Ureter (tissue), 1 donor: ENCODE measurements around the gene EHD2. TPM values are rescaled to one million over a fixed set of nuclear protein-coding genes. Genes with fewer than 3 reads are reported as not detected.
A peak's percentile ranks its signal among the peaks of the same experiment; 100 is the strongest.
"Not testable (repeated sequence)": the region's sequence is repeated elsewhere in the genome, so short reads cannot be mapped to it uniquely, and the experiment has no call there.

ENCODE experiments used
- DNase-seq: peaks from one replicate; pipeline ENCODE4 v3.0.0-alpha.2; 2020; ENCODE audit warnings: low spot score
- total RNA-seq: library from RNA; stranded (reverse); gene quantifications from one replicate; pipeline ENCODE4 v1.2.4, GENCODE V29; 2023
- donor health status: DM: yes; HTN: yes; CAD: no.

The EHD2 gene
- total RNA-seq, 1 donor from 2014 or later, result 126 TPM

DNA sequence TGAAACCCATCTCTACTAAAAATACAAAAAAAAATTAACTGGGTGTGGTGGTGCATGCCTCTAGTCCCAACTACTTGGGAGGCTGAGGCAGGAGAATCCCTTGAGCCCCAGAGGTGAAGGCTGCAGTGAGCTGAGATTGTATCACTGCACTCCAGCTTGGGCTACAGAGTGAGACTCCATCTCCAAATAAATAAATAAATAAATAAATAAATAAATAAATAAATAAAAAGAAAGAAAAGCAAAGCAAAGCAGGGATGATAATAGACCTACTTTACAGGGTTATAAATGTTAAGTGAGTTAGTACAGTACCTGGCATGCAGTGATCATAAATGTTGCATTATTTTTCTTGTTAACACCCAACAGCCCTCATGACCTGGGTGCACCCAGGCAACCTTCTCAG lies 1.6 kb downstream of the EHD2 start:
- not testable (repeated sequence) for DNase-seq

DNA sequence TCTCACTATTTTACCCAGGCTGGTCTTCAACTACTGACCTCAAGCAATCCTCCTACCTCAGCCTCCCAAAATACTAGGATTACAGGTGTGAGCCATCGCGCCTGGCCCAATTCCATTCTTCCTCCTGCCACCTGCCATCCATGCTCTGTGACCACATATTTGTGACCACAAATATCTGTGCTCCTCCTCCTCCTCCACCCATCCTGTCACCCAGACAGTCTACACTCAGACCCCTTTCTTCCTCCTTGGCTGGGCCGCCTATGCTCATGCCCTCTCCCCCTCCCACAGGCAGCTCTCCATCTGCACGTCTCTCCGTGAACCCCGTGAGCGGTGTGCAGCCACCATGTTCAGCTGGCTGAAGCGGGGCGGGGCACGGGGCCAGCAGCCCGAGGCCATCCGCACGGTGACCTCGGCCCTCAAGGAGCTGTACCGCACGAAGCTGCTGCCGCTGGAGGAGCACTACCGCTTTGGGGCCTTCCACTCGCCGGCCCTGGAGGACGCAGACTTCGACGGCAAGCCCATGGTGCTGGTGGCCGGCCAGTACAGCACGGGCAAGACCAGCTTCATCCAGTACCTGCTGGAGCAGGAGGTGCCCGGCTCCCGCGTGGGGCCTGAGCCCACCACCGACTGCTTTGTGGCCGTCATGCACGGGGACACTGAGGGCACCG lies 3.2 kb downstream of the EHD2 start:
- DNase-seq, result no peak

DNA sequence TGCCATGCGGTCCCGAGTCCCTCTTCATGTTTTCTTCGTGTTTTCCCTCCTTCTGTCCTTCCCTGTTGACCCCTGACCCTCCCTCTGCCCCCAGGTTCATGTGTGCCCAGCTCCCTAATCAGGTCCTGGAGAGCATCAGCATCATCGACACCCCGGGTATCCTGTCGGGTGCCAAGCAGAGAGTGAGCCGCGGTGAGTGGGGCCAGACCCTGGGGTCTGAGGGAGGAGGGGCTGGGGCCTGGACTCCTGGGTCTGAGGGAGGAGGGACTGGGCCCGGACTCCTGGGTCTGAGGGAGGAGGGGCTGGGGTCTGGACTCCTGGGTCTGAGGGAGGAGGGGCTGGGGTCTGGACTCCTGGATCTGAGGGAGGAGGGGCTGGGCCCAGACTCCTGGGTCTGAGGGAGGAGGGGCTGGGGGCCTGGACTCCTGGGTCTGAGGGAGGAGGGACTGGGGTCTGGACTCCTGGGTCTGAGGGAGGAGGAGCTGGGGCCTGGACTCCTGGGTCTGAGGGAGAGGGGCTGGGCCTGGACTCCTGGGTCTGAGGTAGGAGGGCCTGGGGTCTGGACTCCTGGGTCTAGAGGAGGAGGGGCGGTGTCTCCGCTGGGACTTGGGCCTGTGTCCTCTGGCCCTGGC lies 5.3 kb downstream of the EHD2 start:
- DNase-seq, result not testable (repeated sequence)

GRCh38 chr19:47719047-47719859 lies 6.0 kb downstream of the EHD2 start:
- DNase-seq, result peak; percentile 88

DNA sequence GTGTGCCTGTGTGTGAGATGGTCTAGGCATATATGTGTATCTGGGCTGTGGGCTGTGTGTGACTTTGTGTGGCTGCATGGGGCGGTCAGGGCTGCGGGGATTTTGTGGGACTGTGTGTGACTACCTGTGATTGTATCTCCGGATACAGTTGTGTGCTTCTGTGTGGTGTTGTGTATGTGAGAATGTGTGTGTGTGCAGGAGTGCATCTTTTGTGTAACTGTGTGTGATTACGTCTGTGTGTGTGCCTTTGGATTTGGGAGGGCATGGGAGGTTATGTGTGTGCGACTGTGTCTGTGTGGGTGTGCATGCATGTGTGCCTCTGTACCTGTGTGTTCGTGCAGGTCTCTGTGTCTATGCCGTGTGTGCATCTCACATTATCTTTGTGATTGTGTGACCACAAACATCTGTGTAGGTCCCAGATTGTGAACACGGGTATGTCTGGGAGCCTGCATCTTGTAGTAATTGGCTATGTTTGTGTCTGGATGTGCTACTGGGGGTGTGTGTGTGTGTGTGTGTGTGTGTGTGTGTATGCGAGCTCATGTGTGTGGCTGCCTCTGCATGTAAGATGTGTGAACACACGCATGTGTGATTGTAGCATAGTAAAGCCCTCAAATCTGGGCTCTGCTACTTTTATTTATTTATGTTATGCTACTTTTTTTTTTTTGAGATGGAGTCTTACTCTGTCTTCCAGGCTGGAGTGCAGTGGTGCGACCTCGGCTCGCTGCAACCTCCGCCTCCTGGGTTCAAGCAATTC lies 7.6 kb downstream of the EHD2 start:
- no peak for DNase-seq

DNA sequence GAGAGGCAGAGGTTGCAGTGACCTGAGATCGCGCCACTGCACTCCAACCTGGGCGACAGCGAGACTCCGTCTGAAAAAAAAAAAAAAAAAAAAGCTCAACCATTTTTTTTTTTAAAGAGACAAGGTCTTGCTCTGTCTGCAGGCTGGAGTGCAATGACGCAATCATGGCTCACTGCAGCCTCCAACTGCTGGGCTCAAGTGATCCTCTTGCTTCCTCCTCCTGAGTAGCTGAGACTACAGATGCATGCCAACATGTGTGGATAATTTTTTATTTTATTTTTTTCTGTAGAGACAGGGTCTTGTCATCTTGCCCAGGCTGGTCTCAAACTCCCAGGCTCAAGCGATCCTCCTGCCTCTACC lies 10.3 kb downstream of the EHD2 start:
- DNase-seq, result no peak

- DNase-seq, result peak; percentile 80
Measured at GRCh38 chr19:47725759-47726401, 12.7 kb downstream of the EHD2 start.

DNA sequence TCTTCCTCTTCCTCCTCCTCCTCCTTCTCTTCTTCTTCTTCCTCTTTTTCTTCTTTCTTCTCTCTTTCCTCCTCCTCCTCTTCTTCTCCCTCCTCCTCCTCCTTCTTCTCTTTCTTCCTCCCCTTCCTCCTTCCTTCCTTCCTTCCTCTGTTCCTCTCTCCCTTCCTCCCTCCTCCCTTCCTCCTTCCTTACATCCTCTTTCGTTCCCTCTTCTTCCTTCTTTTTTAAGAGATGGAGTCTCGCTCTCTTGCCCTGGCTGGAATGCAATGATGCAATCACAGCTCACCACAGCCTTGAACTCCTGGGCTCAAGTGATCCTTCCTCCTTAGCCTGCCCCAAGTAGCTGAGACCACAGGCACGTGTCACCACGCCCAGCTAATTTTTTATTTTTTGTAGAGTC lies 13.2 kb downstream of the EHD2 start:
- no peak for DNase-seq

DNA sequence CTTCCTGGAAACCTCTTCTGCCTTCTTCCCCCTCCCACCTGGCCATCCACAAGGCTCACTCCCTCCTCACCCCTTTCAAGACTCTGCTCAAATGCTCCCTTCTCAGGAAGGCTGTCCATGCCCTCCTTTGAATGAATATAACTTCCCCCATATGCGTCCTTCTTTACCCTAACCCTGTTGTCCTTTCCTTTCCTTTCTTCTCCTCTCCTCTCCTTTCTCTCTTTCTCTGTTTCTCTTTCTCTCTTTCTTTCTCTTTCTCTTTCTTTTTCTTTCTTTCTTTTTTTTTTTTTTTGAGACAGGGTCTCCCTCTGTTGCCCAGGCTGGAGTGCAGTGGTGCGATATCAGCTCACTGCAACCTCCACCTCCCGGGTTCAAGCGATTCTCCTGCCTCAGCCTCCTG lies 15.1 kb downstream of the EHD2 start:
- not testable (repeated sequence) for DNase-seq

DNA sequence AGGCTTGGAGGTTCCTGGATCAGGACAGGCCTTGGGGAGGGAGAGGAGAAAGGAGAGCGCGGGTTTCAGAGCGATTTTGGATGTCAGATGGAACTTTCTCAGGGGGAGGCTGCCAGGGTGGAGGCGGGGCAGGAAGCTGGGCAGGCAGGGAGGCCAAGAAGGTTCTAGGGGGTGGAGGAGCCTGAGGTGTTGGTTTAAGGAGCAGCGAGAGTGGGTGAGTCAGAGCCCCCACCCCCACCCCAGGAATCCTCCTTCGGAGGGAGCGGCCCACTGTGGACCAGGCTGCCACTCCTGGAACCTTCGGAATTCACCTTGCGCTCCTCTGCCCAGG lies 16.2 kb downstream of the EHD2 start:
- DNase-seq, result peak; percentile 80

GRCh38 chr19:47729799-47730520 lies 16.7 kb downstream of the EHD2 start:
- peak; percentile 74 for DNase-seq

DNA sequence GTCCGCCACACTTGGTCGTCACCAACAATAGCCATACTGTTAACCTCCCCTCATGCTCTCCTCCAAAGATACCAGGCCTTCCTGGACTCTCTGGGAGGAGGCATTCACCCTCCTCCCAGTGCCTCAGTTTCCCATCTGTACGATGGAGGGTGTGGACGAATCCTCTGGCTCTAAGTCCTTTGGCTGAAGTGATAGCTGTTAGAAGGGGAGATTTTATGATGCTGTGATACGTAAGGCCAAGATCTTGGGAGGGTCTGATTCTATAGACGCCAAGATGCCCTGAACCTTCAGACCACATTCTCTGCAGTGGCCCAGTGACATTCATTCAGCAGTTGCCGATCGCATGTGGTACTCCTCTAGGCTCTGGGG lies 17.3 kb downstream of the EHD2 start:
- DNase-seq, result no peak

DNA sequence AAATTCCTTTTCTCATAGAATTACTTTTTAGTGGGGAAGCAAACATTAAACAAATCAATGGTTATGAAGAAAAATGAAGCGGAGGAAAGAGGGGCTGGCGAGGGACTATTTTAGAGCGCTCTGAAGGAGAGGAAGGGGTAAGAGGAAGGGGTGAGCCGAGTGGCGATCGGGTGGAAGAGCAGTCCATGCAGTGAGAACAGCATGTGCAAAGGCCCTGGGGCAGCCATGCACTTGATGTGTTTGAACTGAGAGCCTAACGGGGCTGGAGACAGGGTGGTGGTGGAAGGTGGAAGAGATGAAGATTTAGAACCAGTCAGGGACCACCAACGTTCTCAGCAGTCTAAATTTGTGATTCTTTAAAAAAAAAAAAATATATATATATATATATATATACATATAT lies 17.7 kb downstream of the EHD2 start:
- DNase-seq, result no peak

DNA sequence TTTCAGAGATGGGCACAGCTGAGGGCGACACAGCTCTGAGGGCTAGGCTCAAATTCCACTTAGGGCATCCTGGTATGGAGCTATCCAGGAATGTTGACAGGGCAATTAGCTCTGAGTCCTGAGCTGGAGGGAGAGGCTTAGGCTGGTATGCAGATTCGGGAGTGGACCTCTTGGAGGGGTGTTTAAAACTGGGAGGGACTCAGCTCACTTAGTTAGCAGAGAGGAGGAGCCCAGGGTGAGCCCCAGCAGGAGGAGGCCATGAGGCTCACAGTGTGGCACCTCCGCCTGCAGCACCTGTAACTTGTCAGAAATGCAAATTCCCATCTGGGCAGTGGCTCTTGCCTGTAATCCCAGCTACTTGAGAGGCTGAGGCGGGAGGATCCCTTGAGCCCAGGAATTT lies 21.9 kb downstream of the EHD2 start:
- DNase-seq, result no peak

DNA sequence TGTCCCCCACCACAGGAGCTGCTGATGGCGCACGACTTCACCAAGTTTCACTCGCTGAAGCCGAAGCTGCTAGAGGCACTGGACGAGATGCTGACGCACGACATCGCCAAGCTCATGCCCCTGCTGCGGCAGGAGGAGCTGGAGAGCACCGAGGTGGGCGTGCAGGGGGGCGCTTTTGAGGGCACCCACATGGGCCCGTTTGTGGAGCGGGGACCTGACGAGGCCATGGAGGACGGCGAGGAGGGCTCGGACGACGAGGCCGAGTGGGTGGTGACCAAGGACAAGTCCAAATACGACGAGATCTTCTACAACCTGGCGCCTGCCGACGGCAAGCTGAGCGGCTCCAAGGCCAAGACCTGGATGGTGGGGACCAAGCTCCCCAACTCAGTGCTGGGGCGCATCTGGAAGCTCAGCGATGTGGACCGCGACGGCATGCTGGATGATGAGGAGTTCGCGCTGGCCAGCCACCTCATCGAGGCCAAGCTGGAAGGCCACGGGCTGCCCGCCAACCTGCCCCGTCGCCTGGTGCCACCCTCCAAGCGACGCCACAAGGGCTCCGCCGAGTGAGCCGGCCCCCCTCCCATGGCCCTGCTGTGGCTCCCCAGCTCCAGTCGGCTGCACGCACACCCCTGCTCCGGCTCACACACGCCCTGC lies 27.8 kb downstream of the EHD2 start:
- DNase-seq, result no peak

DNA sequence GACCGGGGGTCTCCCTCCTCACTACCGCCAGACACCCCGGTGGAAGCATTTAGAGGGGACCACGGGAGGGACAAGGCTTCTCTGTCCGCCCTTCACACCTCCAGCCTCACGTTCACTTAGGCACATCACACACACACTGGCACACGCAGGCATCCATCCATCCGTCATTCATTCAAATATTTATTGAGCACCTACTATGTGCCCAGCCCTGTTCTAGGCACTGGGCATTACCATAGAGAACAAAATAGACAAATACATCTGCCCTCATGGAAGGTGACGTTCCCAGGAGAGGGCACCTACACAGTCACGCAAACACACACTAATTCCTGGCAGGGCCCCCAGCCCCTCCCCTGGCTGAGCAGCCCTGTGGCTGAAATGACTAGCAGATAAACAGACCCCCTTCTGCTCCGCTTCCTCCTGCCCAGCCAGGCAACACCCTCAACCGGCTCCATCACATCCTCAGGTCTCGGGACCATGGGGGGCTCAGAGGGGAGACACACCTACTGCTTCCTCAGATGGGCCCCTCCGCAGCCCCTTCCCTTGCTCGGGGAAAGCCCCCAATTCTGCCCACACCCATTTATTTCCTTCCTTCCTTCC lies 28.4 kb downstream of the EHD2 start:
- no peak for DNase-seq

DNA sequence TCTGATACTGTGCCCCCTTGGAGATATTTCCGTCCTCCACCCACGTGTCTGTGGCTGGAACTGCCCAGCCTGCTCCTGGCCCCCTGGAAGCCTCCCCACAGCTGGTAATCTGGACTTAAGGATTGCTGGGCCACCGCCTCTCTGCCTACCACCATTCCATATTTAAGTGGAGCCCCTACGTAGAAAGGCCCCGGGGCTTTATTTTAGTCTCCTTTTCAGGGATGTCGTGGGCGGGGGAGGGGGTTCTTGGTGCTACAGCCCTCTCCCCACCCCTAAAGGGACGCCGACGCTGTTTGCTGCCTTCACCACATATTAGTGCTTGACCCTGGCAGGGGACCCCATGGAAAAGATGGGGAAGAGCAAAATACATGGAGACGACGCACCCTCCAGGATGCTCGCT lies 29.4 kb downstream of the EHD2 start:
- no peak for DNase-seq

- peak; percentile 99 for DNase-seq
Measured at GRCh38 chr19:47745010-47745901, 32.0 kb downstream of the EHD2 start, which contains the start of gene NOP53. NOP53 (plus strand) TSS chr19:47745546; CDS start chr19:47745560, 14 bp downstream.

GRCh38 chr19:47746129-47746528 lies 32.9 kb downstream of the EHD2 start:
- not testable (repeated sequence) for DNase-seq
